Fibroblast of skin of left biceps (primary cell): Measurements from ENCODE around the gene FGFR3.
A peak's percentile ranks its signal among the peaks of the same experiment; 100 is the strongest.

Source experiments
- DNase-seq, 2 experiments: peaks; one replicate each; pipeline ENCODE4 v3.0.0-alpha.2; 2013; ENCODE audit warnings: low read depth in 2 of 2

The FGFR3 gene

GRCh38 chr4:1802151-1802715 is 9.1 kb downstream of the FGFR3 start:
- DNase-seq, result peak in 1 of 2 experiments; percentile 6

- no peak for DNase-seq
Measured at GRCh38 chr4:1802720-1803522, 9.8 kb downstream of the FGFR3 start.

GRCh38 chr4:1803523-1804423 is 10.7 kb downstream of the FGFR3 start:
- DNase-seq, result no peak

- no peak for DNase-seq
Measured at GRCh38 chr4:1804638-1805492, 11.8 kb downstream of the FGFR3 start.

- no peak for DNase-seq
Measured at GRCh38 chr4:1805493-1806222, 12.6 kb downstream of the FGFR3 start.

GRCh38 chr4:1806223-1806564 is 13.1 kb downstream of the FGFR3 start:
- no peak for DNase-seq

GRCh38 chr4:1806596-1807331 is 13.7 kb downstream of the FGFR3 start:
- no peak for DNase-seq

- DNase-seq, result no peak
Measured at GRCh38 chr4:1807332-1807777, 14.3 kb downstream of the FGFR3 start.

GRCh38 chr4:1808396-1808795 is 15.3 kb downstream of the FGFR3 start:
- DNase-seq, result no peak

GRCh38 chr4:1808851-1809753 is 16.0 kb downstream of the FGFR3 start:
- DNase-seq, result no peak

GRCh38 chr4:1809754-1810502 is 16.8 kb downstream of the FGFR3 start:
- peak; percentile 5 to 6 for DNase-seq

- no peak for DNase-seq
Measured at GRCh38 chr4:1810765-1811164, 17.7 kb downstream of the FGFR3 start.

GRCh38 chr4:1812720-1813119 is 19.6 kb downstream of the FGFR3 start:
- no peak for DNase-seq

- no peak for DNase-seq
Measured at GRCh38 chr4:1813231-1813630, 20.1 kb downstream of the FGFR3 start.

GRCh38 chr4:1813915-1814314 is 20.8 kb downstream of the FGFR3 start:
- no peak for DNase-seq

GRCh38 chr4:1814453-1814852 is 21.4 kb downstream of the FGFR3 start:
- DNase-seq, result no peak

- no peak for DNase-seq
Measured at GRCh38 chr4:1815096-1815996, 22.3 kb downstream of the FGFR3 start.
